ENCODE data around the gene ARHGAP23. TPM values are rescaled to one million over a fixed set of nuclear protein-coding genes. Genes with fewer than 3 reads are reported as not detected.

ARHGAP23 gene
- total RNA-seq, 1 experiment from 2014 or later, result 83.5 TPM

DNA sequence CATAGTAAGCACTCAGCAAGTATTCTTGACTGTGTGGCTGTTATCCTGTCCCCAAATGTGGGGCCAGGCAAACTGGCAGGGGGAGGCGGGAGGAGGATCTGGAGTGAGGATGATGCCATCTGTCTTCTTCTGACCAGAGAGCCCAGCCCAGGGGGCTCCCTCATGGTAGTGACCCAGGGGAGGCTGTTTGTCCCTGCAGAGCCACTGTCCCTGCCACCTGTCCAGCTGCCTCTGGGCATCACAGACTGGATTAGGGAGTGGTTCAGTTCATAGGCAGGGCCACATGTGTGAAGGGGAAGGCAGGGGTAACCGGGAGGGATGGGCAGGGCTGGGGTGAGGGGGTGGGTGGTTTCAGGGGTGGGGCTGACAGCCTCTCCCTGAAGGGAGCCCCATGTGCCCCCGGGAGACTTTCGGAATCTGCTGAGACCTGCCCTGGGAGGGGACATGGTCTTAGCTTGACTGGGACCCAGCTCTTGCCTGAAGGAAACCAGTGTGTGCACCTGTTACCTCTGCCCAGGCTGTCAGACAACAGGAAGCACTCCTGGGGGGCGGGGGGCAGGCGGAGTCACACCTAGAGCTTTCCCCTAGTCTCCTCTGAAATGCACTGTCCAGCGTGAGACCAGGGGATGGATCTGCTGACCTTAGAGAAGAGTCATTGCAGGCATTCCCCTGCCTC, 15.2 kb downstream of the ARHGAP23 start:
- no peaks in the 10 kb centered on the region for H3K4me1 Mint-ChIP-seq (ENCODE audit: low read depth, unreplicated experiment)
- H3K36me3 Mint-ChIP-seq (ENCODE audit: insufficient read depth, unreplicated experiment), result no peaks in the 10 kb centered on the region
- no peak overlapping the region for H3K27ac Mint-ChIP-seq (ENCODE audit: unreplicated experiment)
- H3K4me3 ChIP-seq (ENCODE audit: low read depth, low read length), result no peak overlapping the region
- no peaks in the 10 kb centered on the region for H3K9me3 Mint-ChIP-seq (ENCODE audit: unreplicated experiment)
- peaks cover 12% of the 10 kb centered on the region for H3K4me1 ChIP-seq
- TF ChIP-seq, protein P1, sequence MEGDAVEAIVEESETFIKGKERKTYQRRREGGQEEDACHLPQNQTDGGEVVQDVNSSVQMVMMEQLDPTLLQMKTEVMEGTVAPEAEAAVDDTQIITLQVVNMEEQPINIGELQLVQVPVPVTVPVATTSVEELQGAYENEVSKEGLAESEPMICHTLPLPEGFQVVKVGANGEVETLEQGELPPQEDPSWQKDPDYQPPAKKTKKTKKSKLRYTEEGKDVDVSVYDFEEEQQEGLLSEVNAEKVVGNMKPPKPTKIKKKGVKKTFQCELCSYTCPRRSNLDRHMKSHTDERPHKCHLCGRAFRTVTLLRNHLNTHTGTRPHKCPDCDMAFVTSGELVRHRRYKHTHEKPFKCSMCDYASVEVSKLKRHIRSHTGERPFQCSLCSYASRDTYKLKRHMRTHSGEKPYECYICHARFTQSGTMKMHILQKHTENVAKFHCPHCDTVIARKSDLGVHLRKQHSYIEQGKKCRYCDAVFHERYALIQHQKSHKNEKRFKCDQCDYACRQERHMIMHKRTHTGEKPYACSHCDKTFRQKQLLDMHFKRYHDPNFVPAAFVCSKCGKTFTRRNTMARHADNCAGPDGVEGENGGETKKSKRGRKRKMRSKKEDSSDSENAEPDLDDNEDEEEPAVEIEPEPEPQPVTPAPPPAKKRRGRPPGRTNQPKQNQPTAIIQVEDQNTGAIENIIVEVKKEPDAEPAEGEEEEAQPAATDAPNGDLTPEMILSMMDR (IDR thresholded peaks at IDR 0.05; ENCODE audit: insufficient read depth in 1 of 2, low read depth in 1 of 2, low read length in 1 of 2, severe bottlenecking in 1 of 2, unreplicated experiment in 1 of 2), result no peak
- H3K27me3 Mint-ChIP-seq (ENCODE audit: insufficient read depth, unreplicated experiment), result peaks cover 3% of the 10 kb centered on the region
- H3K27me3 ChIP-seq (replicated peaks; ENCODE audit: control insufficient read depth, insufficient read depth, low read length), result no peaks in the 10 kb centered on the region
- DNase-seq, result no peak
- no peaks in the 10 kb centered on the region for H3K9me3 ChIP-seq
- intact Hi-C loops (cut with micrococcal nuclease; ENCODE audit: unreplicated experiment), result loop anchor here (1.0 to 2.0 kb wide), 3 partner anchors 20 to 49 kb away; no protein-coding TSS in a partner anchor
- POLR2A ChIA-PET, result no interaction called here
- H3K36me3 ChIP-seq (ENCODE audit: control insufficient read depth, insufficient read depth, low read length), result no peaks in the 10 kb centered on the region
- no peak overlapping the region for H3K4me3 Mint-ChIP-seq (ENCODE audit: unreplicated experiment)
- BruUV-seq (replicated peaks), result no TSS peak
- CTCF ChIA-PET, result interaction anchor here (2.2 kb wide), 1 partner anchor 20 kb away, joined by 5 read pairs; no protein-coding TSS in a partner anchor

DNA sequence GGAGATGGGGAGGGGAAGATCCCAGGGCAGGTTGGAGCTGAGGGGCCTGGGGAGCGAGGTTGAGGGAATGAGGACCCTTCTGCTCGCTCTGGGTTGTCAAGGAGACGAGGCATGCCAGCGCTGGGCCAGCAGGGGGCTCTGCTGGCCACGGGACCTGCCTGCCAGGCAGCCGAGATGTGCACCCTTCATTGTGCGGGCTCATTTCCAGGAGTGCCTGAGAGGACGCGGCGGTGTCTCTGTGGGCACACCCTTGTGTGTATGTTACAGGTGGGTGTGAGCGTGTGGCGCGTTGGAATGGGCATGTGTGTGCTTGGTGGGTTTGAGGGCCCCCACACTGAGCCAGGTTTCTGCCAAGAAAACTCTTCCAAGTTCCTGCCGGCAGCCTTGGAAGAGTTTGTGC, 15.9 kb downstream of the ARHGAP23 start:
- Mint-ChIP-seq H3K27me3 (ENCODE audit: insufficient read depth, unreplicated experiment) (peaks cover 3% of the 10 kb centered on the region), H3K9me3 (ENCODE audit: unreplicated experiment) (no peaks in the 10 kb centered on the region), H3K4me1 (ENCODE audit: low read depth, unreplicated experiment) (peaks cover 2% of the 10 kb centered on the region), H3K4me3 (ENCODE audit: unreplicated experiment) (peak overlapping the region; percentile 14), H3K36me3 (ENCODE audit: insufficient read depth, unreplicated experiment) (peaks cover 4% of the 10 kb centered on the region), H3K27ac (ENCODE audit: unreplicated experiment) (no peak overlapping the region)
- POLR2A ChIA-PET, result no interaction called here
- Histone ChIP-seq H3K4me3 (ENCODE audit: low read depth, low read length) (no peak overlapping the region), H3K36me3 (ENCODE audit: control insufficient read depth, insufficient read depth, low read length) (no peaks in the 10 kb centered on the region), H3K4me1 (peaks cover 19% of the 10 kb centered on the region), H3K27me3 (replicated peaks; ENCODE audit: control insufficient read depth, insufficient read depth, low read length) (no peaks in the 10 kb centered on the region), H3K9me3 (no peaks in the 10 kb centered on the region)
- TF ChIP-seq, protein P1 (IDR thresholded peaks at IDR 0.05; ENCODE audit: insufficient read depth in 1 of 2, low read depth in 1 of 2, low read length in 1 of 2, severe bottlenecking in 1 of 2, unreplicated experiment in 1 of 2), result peak; percentile 88 to 99
- CTCF ChIA-PET, result interaction anchor here (0.6 to 2.2 kb wide), 2 partner anchors 20 to 142 kb away, joined by 4 to 5 read pairs; no protein-coding TSS in a partner anchor
- peak; percentile 81 to 83 for DNase-seq
- no TSS peak for BruUV-seq (replicated peaks)
- intact Hi-C loops (cut with micrococcal nuclease; ENCODE audit: unreplicated experiment), result loop anchor here (1.0 to 2.0 kb wide), 3 partner anchors 21 to 49 kb away; no protein-coding TSS in a partner anchor

DNA sequence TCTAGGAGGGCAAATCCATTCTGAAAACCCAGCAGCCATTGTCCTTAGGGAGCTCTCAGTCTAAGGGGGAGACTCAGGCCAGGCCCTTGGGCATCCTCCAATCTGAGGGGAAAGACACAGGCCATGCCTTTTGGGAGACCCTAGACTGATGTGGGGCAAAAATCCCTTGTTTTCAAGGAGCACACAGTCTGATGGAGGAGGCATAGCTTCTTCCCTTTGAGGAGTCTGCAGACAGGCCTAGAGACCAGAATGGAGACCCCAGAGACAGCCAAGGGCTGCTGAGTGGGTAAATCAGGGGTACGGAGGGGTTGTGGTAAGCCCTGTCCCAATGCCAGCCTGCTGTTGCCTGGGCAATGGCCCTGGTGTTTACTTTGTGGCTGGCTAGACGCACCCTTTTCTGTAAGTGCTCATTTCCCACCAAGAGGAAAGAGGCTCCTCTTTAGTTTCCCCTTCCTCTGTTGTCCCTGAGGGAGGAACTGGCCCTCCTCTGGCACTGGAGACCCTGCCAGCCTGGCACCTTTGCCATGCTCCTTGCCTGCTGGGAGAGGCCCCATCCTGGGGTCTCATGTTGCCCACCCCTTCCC, 19.3 kb downstream of the ARHGAP23 start:
- Mint-ChIP-seq H3K36me3 (ENCODE audit: insufficient read depth, unreplicated experiment) (peaks cover 12% of the 10 kb centered on the region), H3K27me3 (ENCODE audit: insufficient read depth, unreplicated experiment) (no peaks in the 10 kb centered on the region), H3K4me1 (ENCODE audit: low read depth, unreplicated experiment) (peaks cover 21% of the 10 kb centered on the region), H3K9me3 (ENCODE audit: unreplicated experiment) (no peaks in the 10 kb centered on the region), H3K4me3 (ENCODE audit: unreplicated experiment) (no peak overlapping the region), H3K27ac (ENCODE audit: unreplicated experiment) (peak overlapping the region; percentile 72)
- CTCF ChIA-PET, result interaction anchor here (0.6 to 0.8 kb wide), 4 partner anchors 9 to 220 kb away, joined by 3 to 8 read pairs (median 4); no protein-coding TSS in a partner anchor
- Histone ChIP-seq H3K9me3 (no peaks in the 10 kb centered on the region), H3K4me1 (peaks cover 52% of the 10 kb centered on the region), H3K36me3 (ENCODE audit: control insufficient read depth, insufficient read depth, low read length) (no peaks in the 10 kb centered on the region), H3K27me3 (replicated peaks; ENCODE audit: control insufficient read depth, insufficient read depth, low read length) (no peaks in the 10 kb centered on the region), H3K4me3 (ENCODE audit: low read depth, low read length) (no peak overlapping the region)
- intact Hi-C loops (cut with micrococcal nuclease; ENCODE audit: unreplicated experiment), result no loop called here
- no peak for DNase-seq
- POLR2A ChIA-PET, result interaction anchor here (0.6 kb wide), 1 partner anchor 12 kb away, joined by 9 read pairs; no protein-coding TSS in a partner anchor
- no TSS peak for BruUV-seq (replicated peaks)
- TF ChIP-seq, protein P1 (IDR thresholded peaks at IDR 0.05; ENCODE audit: insufficient read depth in 1 of 2, low read depth in 1 of 2, low read length in 1 of 2, severe bottlenecking in 1 of 2, unreplicated experiment in 1 of 2), result no peak
